LNCAP (cell line): ENCODE results near the gene DDIT4.

Experiments
- CTCF ChIP-seq: fragments of 450-650 bp; IDR thresholded peaks from 2 replicates; pipeline ENCODE4 v1.5.1; 2017; ENCODE audit warnings: mild to moderate bottlenecking

The DDIT4 gene

DNA sequence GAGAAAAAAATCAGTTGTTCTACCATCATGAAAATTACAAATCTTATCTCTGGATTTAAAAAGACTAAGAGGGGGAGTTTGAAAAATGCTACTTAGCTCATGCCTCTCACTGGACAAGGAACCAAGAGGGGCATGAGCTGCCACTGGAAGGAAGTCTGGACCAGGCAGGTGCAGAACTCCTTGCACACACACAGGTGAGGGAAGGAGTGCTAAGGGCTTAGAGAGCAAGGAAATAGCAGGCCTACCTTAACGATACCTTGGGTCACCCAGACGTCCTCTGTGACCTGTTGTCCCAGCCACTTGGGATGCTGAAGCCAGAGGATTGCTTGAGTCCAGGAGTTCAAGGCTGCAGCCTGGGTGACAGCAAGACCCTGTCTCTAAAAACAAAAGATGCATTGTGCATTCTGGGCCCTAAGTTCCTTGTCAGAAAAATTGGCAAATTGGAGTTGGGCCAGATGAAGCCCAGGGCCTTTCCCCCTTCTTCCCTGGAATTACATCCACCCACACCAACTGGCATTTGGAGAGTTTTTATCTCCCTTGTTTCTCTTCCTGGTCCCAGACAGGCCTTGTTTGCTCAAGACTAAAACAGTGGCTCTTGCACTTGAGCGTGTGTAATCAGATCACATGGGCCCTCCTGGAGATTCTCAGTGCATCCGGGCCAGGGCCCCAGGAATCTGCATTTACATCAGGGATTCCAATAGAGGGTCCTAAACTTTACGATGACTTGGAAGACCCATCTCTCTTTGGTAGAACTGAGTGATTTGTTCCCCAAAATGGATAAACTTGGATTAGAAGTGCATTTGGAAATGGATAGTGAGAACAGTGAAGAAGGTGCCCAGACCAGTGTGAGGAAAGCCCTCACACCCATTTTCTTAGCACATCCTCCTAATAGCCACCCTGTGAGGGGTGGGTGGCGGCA lies 3.0 kb downstream of the DDIT4 start:
- no peak for TF ChIP-seq CTCF

DNA sequence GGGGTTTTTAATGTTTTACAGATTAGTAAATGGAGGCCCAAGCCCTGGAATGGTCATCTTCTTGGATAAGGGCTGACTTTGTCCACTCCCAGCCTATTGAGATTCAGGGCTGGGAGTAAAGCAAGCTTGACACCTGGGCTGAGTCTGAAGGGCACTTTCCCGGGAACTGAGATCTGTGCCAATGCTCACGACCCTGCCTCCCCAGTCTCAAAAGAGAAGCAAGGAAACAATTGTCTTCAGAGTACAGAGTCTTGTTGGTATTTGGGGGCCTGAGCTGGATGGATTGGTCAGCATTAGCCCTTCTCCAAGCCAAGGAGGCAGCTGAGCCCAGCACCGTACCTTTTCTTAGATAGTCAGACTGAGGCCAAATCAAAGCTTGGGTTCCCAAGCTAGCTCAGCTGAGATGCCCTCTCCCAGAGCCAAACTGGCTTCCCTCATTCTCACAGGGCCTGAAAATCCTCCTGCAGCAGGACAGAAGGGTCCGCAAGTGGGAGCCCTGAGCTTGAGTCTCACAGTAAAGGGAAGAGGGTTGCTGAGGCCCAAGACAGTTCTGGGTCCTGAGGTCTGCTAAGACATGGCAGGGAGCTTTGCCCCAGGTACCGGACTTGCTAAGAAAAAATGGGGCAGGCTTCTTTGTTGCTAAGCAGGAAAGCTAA lies 3.7 kb downstream of the DDIT4 start:
- no peak for TF ChIP-seq CTCF

DNA sequence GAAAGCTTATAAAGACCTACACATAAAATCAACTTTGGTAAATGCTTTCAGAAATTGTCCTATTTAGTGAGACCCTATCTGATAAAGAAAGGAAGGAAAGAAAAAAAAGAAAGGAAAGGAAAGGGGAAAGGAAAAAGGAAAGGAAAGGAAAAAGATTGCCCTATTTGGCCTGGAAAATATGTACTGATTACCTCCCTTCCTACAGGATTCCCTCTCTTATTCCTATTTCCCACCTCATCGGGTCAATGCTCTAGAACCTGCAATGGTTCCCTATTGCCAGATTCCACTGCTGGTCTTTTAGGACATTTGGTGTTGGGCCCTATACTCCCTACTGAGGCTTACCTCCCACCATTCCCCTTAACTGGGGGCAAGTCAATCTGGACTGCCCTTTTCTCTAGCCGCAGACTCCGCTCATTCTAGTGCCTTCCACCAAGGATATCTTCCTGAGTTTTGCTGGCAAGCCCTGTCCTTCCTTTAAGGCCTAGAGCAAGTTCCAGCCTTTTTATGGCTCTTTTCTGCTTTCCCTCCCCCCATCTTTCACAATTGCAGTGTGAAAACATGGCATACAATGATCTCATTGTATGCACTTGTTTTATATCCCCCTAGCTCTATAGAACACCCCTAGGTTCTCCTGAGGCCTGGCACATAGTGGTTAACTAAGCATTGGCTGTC lies 4.4 kb downstream of the DDIT4 start:
- TF ChIP-seq CTCF: no peak

DNA sequence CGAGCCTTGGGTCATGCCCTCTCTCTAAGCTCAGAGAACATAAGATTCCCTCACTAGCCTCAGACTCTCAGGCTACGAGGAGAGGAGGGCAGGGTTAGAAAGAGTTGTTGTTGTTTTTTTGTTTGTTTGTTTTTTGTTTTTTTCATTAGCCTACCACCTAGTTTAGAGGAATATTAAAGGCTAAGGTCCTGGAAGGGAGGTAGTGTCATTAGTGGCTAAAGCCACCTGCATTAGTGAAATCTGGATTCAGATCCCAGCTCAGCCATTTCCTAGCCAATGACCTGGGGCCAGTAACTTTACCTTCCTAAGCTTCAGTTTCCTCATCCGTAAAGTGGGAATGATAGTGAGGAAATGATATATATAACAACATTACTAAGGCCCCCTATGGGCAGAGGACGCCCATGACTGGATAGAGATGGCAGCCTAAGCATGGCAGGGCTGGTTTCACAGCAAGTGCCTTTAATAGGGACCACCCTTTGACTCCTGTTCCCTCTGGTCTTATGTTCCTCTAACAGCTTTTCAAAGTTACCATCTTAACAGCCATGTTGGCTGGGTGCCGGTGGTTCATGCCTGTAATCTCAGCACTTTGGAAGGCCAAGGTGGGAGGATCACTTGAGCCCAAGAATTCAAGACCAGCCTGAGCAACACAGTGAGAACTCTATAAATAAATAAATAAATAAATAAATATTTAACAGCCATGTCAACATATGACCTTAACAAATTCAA lies 5.1 kb downstream of the DDIT4 start:
- no peak for TF ChIP-seq CTCF

GRCh38 chr10:72283131-72283530 lies 9.4 kb downstream of the DDIT4 start:
- no peak for TF ChIP-seq CTCF

- TF ChIP-seq CTCF: no peak
These were observed 12.3 kb downstream of the DDIT4 start for GRCh38 chr10:72285972-72286521.

DNA sequence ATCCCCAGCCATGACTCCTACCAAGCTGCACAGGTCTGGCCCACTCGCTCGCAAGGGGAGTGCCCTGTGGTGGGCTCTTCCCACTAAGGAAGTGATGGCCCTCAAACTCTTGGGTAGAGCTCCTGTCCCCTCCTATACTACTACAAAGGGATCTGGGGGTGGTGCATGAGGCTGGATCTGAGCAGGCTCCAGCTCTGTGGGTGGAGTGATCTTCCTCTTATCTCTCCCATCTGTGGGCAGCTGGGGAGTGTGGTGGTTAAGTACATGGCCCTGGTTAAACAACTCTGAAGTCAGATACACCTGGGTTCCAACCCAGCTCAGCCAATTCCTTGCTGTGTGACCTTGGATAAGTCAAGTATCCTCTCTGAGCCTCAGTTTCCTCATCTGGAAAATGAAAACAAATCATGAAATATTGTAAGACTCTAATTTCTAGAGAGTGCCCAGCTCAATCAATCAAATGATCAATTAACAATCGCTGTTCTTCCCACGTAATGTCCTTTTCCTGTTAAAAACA lies 17.4 kb downstream of the DDIT4 start:
- TF ChIP-seq CTCF: no peak
